ENCODE data around the gene RRP9.
"Not testable (repeated sequence)": the region's sequence is repeated elsewhere in the genome, so short reads cannot be mapped to it uniquely, and the experiment has no call there.

RRP9 gene, protein sequence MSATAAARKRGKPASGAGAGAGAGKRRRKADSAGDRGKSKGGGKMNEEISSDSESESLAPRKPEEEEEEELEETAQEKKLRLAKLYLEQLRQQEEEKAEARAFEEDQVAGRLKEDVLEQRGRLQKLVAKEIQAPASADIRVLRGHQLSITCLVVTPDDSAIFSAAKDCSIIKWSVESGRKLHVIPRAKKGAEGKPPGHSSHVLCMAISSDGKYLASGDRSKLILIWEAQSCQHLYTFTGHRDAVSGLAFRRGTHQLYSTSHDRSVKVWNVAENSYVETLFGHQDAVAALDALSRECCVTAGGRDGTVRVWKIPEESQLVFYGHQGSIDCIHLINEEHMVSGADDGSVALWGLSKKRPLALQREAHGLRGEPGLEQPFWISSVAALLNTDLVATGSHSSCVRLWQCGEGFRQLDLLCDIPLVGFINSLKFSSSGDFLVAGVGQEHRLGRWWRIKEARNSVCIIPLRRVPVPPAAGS

DNA sequence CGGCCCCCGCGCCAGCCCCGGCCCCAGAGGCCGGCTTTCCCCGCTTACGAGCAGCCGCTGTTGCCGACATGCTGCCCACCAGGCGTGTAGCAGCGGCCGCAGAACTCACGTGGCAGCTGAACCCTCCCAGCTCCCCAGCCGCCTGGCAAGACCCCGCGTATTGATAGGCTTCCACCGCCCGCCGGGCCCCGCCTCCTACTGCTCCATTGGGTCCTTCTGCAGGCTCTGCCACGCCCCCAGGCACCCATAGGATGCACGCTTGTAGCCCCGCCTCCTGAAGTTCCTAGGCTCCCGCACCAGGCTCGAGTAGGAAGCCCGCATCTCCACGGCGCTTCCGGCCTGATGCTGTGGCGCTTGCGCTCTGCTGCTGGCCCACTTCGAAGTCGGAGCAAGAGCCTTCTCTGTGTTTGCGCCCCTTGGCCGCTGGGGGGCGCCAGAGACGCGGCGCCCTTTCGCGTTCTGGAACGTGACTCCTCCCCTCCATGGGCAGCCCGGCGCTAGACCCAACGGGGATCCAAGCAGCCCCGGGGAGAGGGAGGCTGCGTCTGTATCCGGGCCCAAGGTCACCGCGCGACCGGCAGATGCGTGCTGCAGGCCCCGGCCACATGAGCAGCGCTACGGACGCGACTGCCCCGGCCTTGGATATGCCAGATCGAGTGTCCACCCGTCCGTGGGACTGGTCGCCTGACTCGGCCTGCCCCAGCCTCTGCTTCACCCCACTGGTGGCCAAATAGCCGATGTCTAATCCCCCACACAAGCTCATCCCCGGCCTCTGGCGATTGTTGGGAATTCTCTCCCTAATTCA is at the start of gene RRP9, which contains the start of gene PARP3:
Gene RRP9, minus strand, starts transcription at position 107 of the 805 bp plus-strand sequence. Its CDS starts 37 bp downstream, at position 70.
Gene PARP3, plus strand, starts transcription at position 566 of the 805 bp plus-strand sequence. CDS start 993 bp downstream, outside the sequence.
- DNase-seq: peak; percentile 100

- not testable (repeated sequence) for DNase-seq
Observed at GRCh38 chr3:51990501-51990971, 48.8 kb upstream of the RRP9 start.

DNA sequence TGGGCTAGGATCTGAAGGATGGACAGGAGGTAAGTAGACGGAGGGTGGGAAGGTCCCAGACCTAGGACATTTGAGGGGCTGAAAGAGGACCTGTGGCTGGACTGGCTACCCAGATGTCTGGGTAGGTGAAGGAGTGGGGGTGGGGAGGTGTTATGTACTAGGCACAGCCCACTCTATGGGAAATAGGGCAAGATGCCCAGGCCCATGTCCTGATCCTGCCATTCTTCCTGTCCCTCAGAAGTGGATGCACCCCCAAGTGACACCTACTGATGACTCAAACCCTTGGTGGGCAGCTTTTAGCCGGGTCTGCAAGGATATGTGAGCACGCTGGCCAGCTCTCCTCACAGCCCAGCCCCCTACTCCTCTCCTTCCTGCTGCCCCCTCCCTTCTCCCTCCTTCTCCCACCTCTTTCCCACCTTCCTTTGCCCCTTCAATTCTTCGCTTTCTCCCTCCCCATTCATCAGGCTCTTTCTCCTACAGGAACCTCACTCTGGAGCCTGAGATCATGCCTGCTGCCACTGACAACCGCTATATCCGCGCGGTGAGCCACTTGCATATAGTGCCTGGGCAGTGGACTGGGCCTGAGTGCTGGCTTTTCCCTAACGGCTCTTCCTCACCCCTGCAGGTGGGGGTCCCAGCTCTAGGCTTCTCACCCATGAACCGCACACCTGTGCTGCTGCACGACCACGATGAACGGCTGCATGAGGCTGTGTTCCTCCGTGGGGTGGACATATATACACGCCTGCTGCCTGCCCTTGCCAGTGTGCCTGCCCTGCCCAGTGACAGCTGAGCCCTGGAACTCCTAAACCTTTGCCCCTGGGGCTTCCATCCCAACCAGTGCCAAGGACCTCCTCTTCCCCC is 46.8 kb upstream of the RRP9 start:
- no peak for DNase-seq

- no peak for DNase-seq
Observed at GRCh38 chr3:51987568-51987967, 45.9 kb upstream of the RRP9 start.

DNA sequence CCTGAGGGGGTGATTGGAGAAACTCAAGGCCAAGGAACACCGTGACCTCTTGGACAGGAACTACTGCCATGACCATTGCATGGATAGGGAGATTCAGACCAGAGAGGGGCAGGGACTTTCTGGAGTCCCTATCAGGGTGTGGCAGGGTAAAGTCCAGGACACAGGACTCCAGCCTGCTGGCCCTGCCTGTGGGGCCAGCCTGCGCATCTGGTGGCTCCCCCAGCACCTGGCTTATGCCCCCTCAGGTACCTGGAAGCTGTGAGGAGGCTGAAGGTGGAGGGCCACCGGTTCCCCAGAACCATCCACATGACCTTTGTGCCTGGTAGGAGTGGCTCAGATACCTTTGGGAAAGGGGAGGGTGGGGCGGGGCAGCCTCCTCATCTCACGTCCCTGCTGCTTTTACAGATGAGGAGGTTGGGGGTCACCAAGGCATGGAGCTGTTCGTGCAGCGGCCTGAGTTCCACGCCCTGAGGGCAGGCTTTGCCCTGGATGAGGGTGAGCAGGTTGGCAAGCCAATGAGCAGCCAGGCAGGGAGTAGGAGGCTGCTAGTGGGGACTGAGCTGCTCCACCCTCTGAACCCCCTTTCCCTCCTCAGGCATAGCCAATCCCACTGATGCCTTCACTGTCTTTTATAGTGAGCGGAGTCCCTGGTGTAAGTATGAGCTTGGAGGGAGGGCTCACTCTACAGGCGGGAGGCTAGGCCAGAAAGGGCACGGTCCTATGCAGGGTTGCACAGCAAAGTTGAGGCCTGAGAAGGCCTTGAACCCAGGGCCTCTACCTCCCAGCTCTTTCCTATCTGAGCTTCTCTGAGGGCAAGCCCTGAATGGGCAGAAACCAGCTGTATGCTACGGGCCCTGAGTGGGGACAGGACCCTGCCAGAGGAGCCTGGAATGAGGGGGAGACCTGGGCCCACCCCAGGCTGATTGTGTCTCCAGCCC is 44.6 kb upstream of the RRP9 start:
- DNase-seq: no peak

- DNase-seq: no peak
Observed at GRCh38 chr3:51985063-51985462, 43.4 kb upstream of the RRP9 start.

GRCh38 chr3:51984269-51984647 is 42.6 kb upstream of the RRP9 start:
- DNase-seq: no peak

DNA sequence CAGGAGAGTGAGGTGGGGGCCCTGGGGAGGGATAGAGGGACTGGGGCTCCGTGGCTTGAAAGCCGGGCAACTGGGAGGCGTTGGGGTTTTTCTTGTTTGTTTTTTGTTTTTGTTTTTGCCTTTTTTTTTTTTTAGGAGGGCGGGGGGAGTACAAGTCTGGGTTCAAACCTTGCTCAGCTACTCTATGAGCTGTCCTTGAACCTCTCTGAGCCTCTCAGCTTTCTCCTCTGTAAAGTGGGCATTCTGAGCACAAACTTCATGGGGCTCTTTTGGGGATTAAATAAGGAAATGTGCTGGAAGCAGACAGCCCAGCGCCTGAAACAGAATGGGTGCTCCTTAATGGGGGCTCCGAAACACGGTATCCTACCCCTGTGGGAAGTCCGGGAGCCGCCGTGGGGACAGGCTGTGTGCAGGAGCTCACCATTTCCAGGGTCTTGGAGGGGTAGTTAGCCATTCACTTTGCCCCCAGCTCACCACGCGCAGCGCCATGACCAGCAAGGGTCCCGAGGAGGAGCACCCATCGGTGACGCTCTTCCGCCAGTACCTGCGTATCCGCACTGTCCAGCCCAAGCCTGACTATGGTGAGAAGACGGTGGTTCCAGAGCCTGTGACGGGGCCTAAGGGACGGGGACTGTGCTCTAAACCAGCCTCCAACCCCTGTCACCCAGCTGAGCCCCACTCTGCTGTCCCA is 42.0 kb upstream of the RRP9 start:
- no peak for DNase-seq

GRCh38 chr3:51982838-51983577 is 41.3 kb upstream of the RRP9 start, which contains the start of gene ACY1:
Gene ACY1 (plus strand): TSS chr3:51983535. CDS start chr3:51984065, 530 bp downstream.
- DNase-seq: peak; percentile 59 to 78

DNA sequence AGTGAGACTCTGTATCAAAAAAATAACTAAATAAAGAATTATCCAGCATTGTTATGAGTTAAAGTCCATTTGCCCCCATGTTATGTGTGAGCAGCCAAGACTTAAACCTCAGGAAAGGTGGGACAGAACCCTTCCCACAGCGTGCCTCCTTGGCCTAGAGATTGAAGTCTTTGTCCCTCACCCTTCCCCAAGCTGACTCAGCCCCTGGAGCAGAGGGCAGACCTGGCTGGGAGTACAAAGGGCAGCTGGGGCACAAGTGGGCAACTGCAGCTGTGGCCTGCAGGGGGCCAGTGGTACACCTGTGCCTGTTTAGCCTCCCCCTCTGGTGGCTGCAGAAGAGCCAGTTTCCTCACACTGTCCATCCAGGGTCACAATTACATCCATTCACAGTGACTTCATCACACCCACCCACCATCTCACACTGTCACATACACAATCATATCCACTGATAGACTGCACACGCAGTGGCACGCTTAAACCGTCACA is 40.7 kb upstream of the RRP9 start:
- DNase-seq: peak in 1 of 2 donors; percentile 29

DNA sequence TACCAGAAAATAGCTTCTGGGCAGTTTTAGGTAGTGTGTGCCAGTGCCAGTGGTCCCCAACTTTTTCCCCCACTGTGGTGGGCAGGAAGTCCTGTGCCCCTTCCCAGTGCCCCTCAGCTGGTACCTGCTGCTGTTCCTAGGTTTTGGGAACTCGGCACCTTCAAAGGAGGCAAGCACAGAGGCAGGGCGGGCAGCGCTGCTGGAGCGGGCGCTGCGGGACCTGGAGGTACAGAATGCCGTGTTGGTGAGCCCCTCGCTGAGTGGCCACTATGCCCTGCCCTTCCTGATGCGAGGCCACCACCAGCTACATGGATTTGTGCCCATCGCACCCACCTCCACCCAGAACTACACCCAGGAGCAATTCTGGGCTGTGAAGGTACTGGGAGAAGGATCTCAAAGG is 38.5 kb upstream of the RRP9 start:
- no peak for DNase-seq

DNA sequence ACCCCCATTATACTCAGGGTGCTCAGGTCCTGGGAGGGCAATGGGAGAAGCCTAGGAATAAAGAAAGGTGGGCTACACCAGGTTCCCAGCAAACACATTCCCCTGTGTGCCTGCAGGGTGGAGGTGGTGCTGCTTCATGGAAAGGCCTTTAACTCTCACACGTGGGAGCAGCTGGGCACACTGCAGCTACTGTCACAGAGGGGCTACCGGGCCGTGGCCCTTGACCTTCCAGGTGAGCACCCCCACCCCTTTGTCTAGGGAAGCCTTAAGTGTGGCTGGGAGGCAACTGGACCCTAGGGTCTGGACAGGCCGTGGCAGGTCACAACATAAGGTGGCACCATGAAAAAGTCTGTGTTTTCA is 36.4 kb upstream of the RRP9 start:
- DNase-seq: no peak

- peak in 1 of 2 donors; percentile 57 for DNase-seq
Observed at GRCh38 chr3:51977446-51978142, 35.9 kb upstream of the RRP9 start.

DNA sequence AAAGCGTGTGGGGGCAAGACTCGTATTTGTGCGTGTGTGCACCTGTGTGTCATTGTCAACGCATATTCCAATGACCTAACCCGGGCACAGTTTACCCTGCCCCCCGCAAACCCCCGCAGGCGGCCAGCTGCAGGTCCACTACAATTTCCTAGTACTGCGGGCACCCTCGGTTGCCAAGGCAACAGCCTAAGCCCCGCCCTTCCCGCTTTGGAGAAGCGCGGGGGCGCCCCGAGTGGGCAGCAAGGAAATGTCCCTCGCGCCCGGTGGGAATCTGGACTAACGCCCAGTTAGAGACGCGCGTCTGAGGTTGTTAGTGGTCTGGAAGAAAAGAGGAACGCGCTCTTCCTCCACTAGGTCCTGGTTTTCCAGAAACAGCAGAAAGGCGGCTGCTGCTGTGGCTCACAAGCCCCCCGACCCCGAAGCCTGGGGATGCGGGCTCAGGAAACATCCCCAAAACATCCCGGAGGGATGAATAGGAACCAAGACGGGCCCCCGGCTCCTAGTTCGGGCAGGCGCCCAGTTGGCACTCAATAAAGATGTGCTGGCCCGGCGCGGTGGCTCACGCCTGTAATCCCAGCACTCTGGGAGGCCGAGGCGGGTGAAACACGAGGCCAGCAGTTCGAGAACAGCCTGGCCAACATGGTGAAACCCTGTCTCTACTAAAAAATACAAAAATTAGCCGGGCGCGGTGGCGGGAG is 34.3 kb upstream of the RRP9 start:
- peak in 1 of 2 donors; percentile 50 for DNase-seq

GRCh38 chr3:51974963-51975851 is 33.5 kb upstream of the RRP9 start, which contains the start of gene ABHD14A:
Gene ABHD14A (plus strand): TSS chr3:51975064. CDS start chr3:51975136, 72 bp downstream.
- peak; percentile 73 to 88 for DNase-seq

DNA sequence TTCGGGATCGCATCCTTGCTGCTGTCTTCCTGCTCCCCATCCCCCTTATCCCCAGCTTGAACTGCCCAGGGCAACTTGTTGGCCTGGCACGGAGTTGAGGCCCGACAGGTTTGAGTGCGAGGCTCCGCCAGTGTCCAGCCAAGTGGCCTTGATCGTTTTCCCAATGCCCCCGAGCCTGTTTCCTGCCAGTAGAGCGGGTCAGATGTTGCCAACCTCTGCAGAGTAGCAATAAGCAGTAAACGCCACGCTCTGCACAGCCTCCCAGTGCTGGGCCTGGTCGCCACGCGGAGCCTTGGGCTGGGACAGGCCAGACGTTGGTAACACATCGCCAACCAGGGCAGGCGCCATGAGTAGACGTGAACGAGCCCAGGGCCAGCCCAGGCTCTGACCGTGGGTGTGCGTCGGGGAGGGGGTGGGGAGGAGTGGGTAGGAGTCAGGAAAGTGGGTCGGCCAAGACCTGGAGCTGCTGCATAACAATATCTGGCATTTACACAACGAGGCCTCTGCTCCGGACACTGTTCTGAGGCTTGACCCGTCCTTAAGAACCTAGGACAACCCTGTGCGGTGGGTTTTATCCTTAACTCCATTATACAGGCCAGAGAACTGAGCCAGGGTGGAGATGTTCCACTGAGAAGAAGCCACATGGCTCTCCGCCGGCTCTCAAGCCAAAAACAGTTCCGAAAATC is 32.7 kb upstream of the RRP9 start:
- DNase-seq: peak in 1 of 2 donors; percentile 12

GRCh38 chr3:51971350-51971749 is 29.6 kb upstream of the RRP9 start:
- no peak for DNase-seq
